NT2/D1 (cell line): Measurements from ENCODE around the gene PTPRN2.

Source experiments
- DNase-seq: peaks from one replicate; pipeline ENCODE4 v3.0.0-alpha.2; 2011; ENCODE audit warnings: low read depth, low spot score
- H3K27me3 ChIP-seq: 2 replicates; pipeline ENCODE4 v1.6.0; 2011; ENCODE audit warnings: mild to moderate bottlenecking; ENCODE audit not compliant: insufficient read length, insufficient read depth
- H3K36me3 ChIP-seq: 2 replicates; pipeline ENCODE4 v1.6.1; 2011; ENCODE audit warnings: mild to moderate bottlenecking, low read length, mixed read lengths; ENCODE audit not compliant: insufficient read depth, insufficient read length
- H3K4me1 ChIP-seq: 2 replicates; pipeline ENCODE4 v1.5.1; 2011; ENCODE audit not compliant: insufficient read depth, insufficient read length
- H3K4me3 ChIP-seq: 2 replicates; pipeline ENCODE4 v1.5.1; 2011; ENCODE audit warnings: low read depth; ENCODE audit not compliant: insufficient read length
- H3K9ac ChIP-seq: 2 replicates; pipeline ENCODE4 v1.6.0; 2011; ENCODE audit warnings: low read depth; ENCODE audit not compliant: insufficient read length
- H3K9me3 ChIP-seq: 2 replicates; pipeline ENCODE4 v1.5.1; 2011; ENCODE audit warnings: mild to moderate bottlenecking, low read length; ENCODE audit not compliant: insufficient read depth
- SUZ12 ChIP-seq: IDR thresholded peaks from 2 replicates; pipeline ENCODE4 v1.6.1; 2011; ENCODE audit not compliant: insufficient read length, insufficient read depth; ENCODE audit errors: extremely low read depth
- YY1 ChIP-seq: IDR thresholded peaks from 2 replicates; pipeline ENCODE4 v1.6.1; 2011; ENCODE audit not compliant: insufficient read length, insufficient read depth
- ZNF274 ChIP-seq: IDR thresholded peaks from 2 replicates; pipeline ENCODE4 v1.6.1; 2011; ENCODE audit warnings: mild to moderate bottlenecking, low read depth, low read length

PTPRN2 gene

GRCh38 chr7:158267742-158268435, 319.7 kb downstream of the PTPRN2 start:
- H3K4me3 ChIP-seq, result no peak overlapping the region
- H3K36me3 ChIP-seq, result no peaks in the 10 kb centered on the region
- no peak overlapping the region for H3K9ac ChIP-seq
- no peak for DNase-seq
- peaks cover 1% of the 10 kb centered on the region for H3K4me1 ChIP-seq
- no peaks in the 10 kb centered on the region for H3K27me3 ChIP-seq
- TF ChIP-seq YY1, result no peak
- TF ChIP-seq ZNF274, result no peak
- TF ChIP-seq SUZ12, result no peak
- H3K9me3 ChIP-seq, result no peaks in the 10 kb centered on the region; the same call in 1 of the 2 replicates

- H3K4me1 ChIP-seq, result peaks cover 4% of the 10 kb centered on the region
- no peak overlapping the region for H3K9ac ChIP-seq
- no peaks in the 10 kb centered on the region; the same call in 1 of the 2 replicates for H3K9me3 ChIP-seq
- no peak overlapping the region for H3K4me3 ChIP-seq
- TF ChIP-seq YY1 (no peak), ZNF274 (no peak), SUZ12 (no peak)
- H3K36me3 ChIP-seq, result no peaks in the 10 kb centered on the region
- H3K27me3 ChIP-seq, result no peaks in the 10 kb centered on the region
- DNase-seq, result no peak
Observed at GRCh38 chr7:158266817-158267741, 320.5 kb downstream of the PTPRN2 start.

GRCh38 chr7:158266426-158266816, 321.2 kb downstream of the PTPRN2 start:
- Histone ChIP-seq H3K9me3 (no peaks in the 10 kb centered on the region; the same call in 1 of the 2 replicates), H3K4me1 (peaks cover 5% of the 10 kb centered on the region), H3K4me3 (no peak overlapping the region), H3K36me3 (no peaks in the 10 kb centered on the region), H3K9ac (no peak overlapping the region), H3K27me3 (no peaks in the 10 kb centered on the region)
- TF ChIP-seq YY1, result no peak
- TF ChIP-seq SUZ12, result no peak
- no peak for TF ChIP-seq ZNF274
- DNase-seq, result no peak

- TF ChIP-seq SUZ12 (no peak), YY1 (no peak), ZNF274 (no peak)
- Histone ChIP-seq H3K36me3 (no peaks in the 10 kb centered on the region), H3K27me3 (no peaks in the 10 kb centered on the region), H3K4me1 (peaks cover 7% of the 10 kb centered on the region), H3K9ac (no peak overlapping the region), H3K4me3 (no peak overlapping the region), H3K9me3 (no peaks in the 10 kb centered on the region; the same call in 1 of the 2 replicates)
- no peak for DNase-seq
Observed at GRCh38 chr7:158265743-158266080, 321.9 kb downstream of the PTPRN2 start.

GRCh38 chr7:158264881-158265742, 322.5 kb downstream of the PTPRN2 start:
- Histone ChIP-seq H3K4me1 (peaks cover 10% of the 10 kb centered on the region), H3K9ac (no peak overlapping the region), H3K36me3 (no peaks in the 10 kb centered on the region), H3K4me3 (no peak overlapping the region), H3K9me3 (no peaks in the 10 kb centered on the region; the same call in 1 of the 2 replicates), H3K27me3 (no peaks in the 10 kb centered on the region)
- TF ChIP-seq ZNF274, result no peak
- TF ChIP-seq YY1, result no peak
- no peak for TF ChIP-seq SUZ12
- DNase-seq, result no peak

- no peak overlapping the region for H3K9ac ChIP-seq
- no peak overlapping the region for H3K4me3 ChIP-seq
- no peak for TF ChIP-seq SUZ12
- no peaks in the 10 kb centered on the region for H3K36me3 ChIP-seq
- no peak for DNase-seq
- H3K4me1 ChIP-seq, result peaks cover 10% of the 10 kb centered on the region
- H3K9me3 ChIP-seq, result no peaks in the 10 kb centered on the region; the same call in 1 of the 2 replicates
- H3K27me3 ChIP-seq, result no peaks in the 10 kb centered on the region
Observed at GRCh38 chr7:158263964-158264748, 323.5 kb downstream of the PTPRN2 start.
